Cortex of kidney (tissue), 1 donor: Measurements from ENCODE around the gene MYMK.

ENCODE experiments used
- DNase-seq: peaks from one replicate; lab custom pipeline; 2025; lab: John Stamatoyannopoulos, UW

MYMK gene

DNA sequence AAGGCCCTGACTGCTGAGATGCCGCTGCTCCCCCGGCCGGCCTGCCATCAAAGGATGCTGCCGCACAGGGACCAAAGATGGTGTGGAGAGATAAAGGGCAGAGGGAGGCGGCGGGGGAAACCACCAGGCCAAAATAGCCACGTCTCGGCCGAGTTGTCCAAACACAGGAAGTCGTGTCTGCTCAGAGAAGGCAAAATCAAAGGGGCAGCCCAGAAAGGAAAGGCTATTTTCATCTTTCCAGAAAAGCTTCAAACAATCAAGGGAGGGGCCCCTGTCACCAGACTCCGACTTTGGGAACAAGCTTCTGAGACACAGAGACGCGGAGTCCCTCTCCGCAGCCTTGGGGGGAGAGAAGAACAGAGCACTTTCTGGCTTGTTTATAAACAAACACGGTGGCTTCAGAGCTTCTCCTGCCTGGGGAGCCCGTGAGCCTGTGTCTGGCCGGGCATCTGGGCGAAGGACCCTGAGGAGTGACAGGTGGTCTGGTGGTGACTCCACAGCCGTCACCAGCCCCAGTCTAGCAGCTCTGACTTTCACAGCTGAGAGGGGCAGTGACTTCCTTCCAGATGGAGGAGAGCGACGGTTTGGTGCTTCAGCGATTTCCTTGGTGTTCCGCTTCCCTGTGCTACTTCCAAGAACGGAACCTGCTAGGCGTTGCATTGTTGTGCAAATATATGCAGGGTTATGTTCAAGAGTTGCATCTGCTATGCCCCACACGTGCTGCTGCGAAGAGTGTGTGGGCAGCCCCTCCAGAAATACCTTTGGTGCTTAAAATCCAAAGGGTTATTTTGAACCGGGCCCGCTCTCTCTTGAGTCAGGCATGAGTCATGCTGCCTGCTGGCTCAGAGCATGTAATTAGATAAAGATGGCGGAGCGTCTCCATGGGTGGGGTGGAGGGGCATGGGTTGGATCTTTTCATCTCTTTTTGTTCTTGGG is 33.7 kb upstream of the MYMK start:
- DNase-seq = no peak

- DNase-seq = no peak
Observed at GRCh38 chr9:133557581-133557980, 32.8 kb upstream of the MYMK start.

DNA sequence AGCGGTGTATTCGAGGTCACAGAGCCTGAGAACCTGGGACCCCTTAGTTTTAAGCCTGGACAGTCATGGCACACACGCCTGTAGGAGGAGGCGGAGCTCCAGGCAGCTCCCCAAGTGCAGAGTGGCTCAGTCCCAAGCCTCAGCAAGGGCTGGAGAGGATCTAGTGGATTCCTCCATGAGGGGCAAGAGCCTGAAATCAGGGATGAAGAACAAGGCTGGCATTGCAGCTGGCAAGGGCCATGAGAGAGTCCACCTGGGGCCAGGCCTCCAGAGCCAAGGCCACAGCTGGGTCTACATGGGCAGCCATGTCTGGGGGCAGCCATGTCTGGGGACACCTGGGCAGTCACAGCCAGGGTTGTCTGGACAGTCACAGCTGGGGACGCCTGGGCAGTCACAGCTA is 31.6 kb upstream of the MYMK start:
- DNase-seq = no peak

GRCh38 chr9:133554729-133555128 is 30.0 kb upstream of the MYMK start:
- no peak for DNase-seq

DNA sequence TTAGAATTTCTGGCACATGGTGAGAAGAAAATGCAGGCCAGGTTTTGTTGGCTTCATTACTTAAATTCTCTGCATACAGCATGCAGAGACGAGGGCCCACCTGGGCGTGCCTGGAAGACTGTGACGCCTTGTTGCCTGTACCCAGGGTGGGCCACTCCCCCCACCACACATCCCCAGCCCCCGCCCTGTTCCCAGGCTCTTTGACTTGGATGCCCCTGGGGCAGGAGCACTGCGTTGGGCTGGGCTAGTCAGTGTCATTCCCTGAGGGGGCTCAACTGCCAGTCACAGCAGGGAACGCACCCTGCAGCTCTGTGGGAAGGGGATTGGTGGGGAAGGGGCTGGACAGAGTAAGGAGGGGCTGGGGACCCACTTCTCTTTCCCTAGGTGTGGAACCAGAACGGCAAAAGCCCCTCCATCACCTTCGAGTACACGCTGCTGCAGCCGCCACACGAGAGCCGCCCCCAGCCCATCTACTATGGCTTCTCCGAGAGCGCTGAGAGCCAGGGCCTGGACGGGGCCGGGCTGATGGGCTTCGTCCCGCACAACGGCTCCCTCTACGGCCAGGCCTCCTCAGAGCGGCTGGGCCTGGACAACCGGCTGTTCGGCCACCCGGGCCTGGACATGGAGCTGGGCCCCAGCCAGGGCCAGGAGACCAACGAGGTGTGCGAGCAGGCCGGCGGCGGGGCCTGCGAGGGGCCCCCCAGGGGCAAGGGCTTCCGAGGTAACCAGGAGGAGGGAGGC is 29.4 kb upstream of the MYMK start:
- no peak for DNase-seq

- DNase-seq = no peak
Observed at GRCh38 chr9:133553123-133553522, 28.4 kb upstream of the MYMK start.

DNA sequence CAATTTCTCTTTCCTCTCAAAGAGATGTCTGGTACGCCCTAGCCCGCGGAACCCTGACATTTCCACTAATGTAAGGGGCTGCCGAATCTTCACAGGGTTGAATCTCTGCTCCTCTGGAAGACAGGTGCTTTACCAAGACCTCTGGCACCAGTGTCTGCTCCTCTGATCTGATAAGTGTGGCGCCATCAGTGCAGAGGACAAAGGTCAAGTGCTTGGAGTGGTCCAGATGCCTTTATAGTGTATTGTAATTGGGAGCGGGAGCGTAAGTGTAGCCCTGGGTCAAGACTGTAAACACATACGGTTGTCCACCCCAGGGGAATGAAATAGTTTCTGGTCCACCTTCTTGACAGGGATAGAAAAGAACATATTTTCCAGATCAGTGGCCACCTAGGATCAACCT is 27.5 kb upstream of the MYMK start:
- DNase-seq = no peak

DNA sequence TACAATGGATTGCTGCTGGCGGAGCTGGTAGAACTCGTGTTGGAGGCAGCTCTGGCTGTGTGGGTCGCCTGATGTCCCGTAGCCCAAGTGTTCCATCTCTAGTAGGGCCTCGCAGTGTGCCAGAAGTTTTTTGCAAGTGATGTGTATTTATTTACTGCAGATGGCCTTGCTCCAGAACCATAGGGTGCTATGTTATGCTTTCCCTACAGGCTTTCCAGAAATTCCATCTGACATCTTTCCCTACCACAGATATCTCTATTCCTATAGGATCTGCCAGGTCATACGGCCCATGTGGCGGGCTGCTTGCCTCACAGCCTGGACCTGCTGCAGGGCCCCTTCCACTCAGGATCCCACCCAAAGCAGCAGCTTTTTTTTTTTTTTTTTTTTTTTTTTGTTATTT is 26.7 kb upstream of the MYMK start:
- no peak for DNase-seq

DNA sequence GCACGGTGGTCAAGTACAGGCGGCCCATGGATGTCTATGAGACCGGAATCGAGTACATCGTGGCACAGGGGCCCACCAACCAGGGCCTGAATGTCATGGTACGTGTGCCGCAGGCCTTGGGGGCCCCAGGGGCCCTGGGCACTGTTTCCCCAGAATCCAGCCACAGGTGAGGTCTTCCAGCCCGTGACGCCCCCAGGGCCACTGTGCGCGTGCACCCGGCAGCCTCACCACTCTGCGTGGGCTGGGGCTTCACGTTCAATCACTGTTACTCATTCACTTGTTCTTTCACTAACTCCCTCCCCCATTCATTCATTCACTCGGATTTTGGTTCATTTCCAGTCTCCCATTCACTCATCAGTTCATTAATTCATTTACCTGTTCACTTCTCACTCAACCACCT is 22.4 kb upstream of the MYMK start:
- DNase-seq = no peak

GRCh38 chr9:133546287-133546680 is 21.5 kb upstream of the MYMK start:
- no peak for DNase-seq

DNA sequence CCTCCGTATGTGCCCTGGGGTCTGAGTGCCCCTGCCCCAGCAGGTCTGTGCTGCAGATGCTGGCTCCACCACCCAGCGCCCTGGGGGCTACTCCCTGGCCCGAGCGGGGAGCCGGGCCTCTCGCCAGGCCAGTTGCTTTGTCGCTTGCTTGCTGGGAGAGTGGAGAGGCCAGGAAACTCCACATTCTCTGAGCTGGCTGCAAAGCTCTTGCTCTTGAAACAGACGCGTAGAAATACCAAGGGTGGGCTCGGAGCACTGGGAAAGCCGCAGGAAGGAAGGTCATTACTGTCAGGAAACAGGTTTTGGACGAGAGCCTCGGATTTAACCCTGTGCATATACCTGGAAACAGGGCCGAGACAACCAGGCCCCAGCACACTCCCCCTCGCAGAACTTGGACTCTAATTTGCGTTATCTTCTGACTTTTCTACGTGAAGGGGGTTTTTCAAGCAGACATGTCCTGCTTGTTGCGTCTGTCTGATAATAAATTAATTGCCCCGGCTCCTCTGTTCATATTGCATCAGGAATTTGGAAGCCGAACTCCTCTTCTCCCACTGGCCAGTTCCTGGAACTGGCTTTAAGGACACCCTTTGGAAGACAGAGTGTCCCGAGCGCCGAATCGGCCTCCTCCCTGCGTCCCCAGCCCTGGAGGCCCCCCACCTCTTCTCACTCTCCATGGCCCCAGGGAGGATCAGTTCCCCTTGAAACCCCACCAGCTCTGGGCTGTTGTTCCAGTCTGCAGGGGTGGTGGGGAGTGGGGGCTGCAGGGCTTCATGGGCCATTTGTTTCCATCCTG is 20.9 kb upstream of the MYMK start:
- DNase-seq = no peak

GRCh38 chr9:133543772-133544467 is 19.2 kb upstream of the MYMK start:
- no peak for DNase-seq

DNA sequence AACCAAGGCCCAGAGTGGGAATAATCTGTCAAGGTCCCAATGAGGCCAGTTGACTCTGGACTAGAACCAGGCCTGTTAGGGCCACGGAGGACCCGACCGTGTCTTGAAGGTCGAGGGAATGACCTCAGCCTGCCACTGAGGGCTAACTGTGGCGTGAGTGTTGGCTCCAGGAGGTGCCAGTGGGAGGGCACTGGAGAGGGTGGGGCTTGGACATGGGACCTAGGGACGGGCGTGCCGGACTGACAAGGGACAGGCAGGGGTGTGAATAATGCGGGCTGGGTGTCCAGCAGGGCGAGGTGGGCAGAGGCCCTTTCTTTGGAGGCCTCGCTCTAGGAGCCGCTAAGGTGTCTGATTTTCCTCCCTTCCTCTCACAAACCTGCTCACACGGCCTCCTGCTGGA is 17.2 kb upstream of the MYMK start:
- no peak for DNase-seq

GRCh38 chr9:133540698-133541025 is 15.9 kb upstream of the MYMK start:
- no peak for DNase-seq

DNA sequence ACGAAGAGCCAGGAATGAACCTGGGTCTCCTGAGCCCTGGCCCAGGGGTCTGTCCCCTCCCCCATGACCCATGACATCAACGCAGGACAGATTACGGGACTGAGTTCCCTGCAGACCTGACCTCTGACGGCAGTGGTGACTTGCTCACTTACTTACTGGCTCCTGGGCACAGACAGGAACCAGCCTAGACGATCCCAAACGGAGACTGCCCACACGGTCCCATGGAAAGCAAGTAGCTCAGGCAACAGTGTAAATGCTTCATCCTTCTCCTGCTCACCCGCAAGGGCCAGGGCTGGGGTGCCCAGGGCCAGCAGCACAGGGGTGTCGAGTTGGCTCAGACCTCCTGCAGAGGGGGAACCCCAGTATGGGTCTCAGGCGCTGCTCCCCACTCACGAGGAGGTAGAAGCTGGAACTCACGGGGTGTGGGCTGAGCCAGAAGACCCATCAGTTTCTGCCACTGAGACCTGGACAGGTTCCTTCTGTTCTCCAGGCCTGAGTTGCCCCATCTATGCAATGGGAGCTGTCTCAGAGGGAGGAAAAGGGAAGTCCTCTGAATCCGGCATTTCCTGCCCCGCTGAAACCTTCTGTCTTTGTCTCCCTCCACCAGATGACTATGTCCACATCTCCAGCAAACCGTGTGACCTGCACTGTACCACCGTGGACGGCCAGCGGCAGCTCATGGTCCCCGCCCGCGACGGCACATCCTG is 15.4 kb upstream of the MYMK start:
- no peak for DNase-seq

DNA sequence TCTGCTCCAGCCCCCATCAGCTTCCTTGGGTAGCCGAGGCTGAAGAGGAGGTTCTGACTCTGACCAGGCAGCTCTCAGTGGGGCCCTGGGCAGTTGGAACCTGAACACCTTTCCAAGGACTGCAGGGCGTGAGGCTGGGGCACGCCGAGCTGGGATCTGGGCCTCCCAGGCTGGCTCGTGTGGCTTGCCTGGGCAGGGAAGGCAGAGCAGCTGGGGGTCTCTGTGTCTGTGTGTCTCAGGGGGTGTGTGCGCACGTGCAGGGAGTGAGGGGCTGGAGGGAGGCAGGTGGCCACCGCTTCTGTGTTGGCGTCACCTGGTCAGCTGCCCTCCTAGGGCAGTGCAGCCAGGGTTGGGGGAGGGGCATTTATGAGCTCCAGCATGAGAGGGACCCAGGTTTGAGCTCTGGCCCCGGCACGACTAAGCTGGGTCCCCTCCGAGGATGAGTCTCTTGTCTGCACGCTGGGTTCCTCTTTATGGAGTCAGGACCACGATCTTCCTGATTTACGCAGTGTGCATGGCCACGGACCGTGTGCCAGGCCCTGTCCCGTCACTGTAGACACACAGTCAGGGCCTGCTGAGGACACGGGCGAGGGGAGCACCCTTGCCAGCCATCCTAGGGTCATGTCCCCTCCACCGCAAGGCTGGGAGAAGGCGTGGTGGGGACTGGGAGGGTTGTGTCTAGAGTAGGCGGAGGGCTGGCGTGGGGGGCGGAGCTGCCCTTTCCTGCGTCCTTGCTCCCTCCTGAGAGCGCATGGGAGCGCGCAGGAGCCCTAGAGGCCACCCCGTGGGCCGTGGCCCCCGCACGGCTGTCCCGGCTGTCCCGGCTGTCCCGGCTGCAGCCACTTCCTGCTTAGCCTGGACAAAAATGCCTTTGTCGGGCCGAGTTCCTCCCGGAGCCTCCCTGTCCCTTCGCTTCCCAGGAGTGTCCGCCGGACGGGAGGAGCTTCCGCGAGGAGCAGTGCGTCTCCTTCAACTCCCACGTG is 14.4 kb upstream of the MYMK start:
- no peak for DNase-seq

GRCh38 chr9:133538176-133538575 is 13.4 kb upstream of the MYMK start:
- no peak for DNase-seq

GRCh38 chr9:133537257-133537656 is 12.5 kb upstream of the MYMK start:
- DNase-seq = no peak

- DNase-seq = no peak
Observed at GRCh38 chr9:133536536-133536935, 11.8 kb upstream of the MYMK start.

GRCh38 chr9:133536080-133536479 is 11.3 kb upstream of the MYMK start:
- DNase-seq = no peak
